Measurements from ENCODE around the gene PMPCA.

Gene PMPCA

DNA sequence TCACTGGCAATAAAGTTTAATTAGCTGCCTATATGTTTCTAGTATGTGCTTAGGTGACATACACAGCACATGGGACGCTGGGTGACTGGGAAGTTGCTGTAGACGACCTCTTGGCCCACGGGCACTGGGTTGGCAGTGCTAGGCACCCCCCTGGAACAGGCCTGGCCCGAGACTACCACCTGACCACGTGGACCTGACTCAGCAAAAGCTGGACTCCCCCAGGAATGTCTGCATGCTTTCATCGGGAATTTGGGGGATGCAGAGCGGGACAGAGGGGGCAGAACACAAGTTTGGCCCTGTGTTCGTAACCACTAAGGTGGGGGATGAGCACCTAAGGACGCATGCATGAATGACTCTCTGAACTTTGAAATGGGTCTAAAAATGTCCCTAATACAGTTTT lies 45.8 kb downstream of the PMPCA start:
- DNase-seq (ENCODE audit: low read depth) = no peak

DNA sequence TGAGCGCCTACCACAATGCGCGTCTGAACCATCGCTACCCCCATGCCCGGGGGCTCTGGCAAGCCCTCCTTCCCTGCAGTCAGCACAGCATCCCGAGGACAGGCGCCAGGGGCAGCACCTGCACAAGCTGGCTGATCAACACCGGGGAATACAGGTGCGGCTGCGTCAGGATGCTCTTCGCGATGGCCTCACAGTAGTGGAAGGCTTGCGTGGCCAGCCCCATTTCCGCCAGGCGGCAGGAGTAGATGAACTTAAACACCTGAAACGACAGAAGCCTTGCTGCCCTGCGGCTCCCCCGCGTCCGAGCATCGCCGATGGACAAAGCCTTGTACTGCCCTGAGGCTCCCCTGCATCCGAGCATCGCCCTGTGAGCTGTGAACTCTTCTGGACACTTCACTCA lies 46.9 kb downstream of the PMPCA start:
- DNase-seq (ENCODE audit: low read depth) = no peak

DNA sequence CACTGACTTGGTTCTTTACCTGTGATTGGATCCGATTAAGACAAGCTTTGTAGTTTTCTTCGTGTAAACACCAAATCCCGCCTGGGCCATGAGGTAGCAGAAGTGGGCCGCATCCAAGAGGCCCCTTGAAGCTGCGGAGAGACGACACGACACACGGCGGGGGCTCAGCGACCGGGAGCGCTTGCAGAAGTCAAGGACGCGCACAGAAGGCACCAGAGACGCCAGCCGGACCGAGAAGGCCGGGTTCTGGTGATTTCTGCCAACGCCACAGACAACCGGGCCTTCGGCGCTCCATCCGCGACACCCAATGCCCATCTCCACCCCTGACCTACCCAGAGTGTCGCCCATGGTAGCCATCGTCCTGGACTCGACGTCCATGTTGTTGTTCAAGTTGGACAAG lies 49.0 kb downstream of the PMPCA start:
- no peak for DNase-seq (ENCODE audit: low read depth)

DNA sequence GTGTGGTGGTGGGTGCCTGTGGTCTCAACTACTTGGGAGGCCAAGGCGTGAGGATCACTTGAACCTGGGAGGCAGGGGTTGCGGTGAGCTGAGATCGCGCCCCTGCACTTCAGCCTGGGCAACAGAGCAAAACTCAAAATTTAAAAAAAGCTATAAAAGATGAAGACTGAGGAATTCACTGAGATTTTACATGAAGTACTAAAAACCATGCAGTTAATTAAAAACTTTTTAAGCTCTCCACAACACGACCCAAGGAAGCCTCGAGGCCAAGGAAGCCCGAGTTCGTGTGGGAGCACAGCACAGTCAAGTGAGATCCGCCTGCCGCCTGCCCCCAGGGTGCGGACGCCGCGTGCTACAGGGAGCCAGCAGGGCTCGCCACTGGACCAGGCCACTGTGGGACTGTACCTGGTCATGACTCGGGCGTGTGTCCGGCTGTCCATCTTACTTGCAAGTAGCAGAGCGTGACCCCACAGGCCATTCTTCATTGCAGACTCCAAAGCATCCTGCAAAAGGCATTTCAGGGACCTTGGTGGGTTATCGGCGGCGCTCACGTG lies 50.4 kb downstream of the PMPCA start:
- no peak for DNase-seq (ENCODE audit: low read depth)

DNA sequence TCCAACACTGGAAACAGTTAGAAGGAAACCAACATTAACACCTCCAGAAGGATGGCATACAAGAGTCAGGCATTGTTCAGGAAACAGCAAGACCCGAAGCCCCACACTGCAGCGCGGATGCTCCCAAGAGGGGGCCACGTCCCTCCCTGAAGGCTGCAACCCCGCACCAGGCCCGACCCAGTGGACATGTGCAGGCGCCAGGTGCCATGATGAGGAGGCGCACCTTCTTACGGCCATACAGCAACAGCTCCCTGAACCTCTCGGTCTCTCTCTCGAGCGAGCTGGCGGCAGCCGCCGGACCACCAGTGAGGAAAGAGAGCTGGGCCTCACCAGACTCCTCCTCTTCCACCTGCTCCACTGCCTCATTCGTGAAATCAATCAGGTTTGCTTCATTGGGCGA lies 52.2 kb downstream of the PMPCA start:
- DNase-seq (ENCODE audit: low read depth) = no peak

DNA sequence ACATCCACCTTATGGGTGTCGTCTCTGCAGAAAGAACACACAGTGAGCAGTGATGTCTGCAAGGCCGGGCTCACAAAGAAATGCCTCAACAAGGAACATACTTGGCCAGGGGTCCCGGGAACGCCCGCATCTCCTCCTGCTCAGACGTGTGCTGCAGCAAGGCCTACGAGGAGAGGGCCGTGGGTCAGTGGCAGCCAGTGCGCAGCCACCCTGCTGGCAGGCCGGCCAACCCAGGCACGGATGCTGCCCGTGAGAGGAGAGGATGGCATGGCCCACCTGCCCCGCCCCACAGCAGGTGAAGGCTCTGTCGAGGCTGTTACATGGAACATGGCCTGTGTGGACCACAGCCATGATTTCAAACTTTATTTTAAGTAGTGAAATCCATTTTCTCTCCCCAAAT lies 53.1 kb downstream of the PMPCA start:
- no peak for DNase-seq (ENCODE audit: low read depth)

DNA sequence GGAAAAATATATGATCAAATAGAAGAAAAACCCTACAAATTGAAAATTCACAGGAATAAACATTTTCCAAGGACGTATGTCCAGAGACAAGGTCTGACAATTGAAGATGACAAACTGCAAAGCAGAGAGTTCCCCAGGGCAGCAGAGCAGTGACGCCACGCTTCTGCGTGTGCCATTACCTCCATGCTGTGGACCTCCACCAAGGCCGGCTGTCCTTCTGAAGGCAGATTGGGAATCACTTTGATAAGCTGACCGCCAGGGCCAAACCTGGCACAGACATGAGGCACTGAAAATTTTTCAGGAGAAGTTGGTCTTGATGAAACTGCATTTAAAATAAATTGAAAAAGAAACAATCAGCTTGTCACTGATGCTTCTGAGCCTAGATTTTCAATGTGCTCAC lies 53.8 kb downstream of the PMPCA start:
- DNase-seq (ENCODE audit: low read depth) = no peak

DNA sequence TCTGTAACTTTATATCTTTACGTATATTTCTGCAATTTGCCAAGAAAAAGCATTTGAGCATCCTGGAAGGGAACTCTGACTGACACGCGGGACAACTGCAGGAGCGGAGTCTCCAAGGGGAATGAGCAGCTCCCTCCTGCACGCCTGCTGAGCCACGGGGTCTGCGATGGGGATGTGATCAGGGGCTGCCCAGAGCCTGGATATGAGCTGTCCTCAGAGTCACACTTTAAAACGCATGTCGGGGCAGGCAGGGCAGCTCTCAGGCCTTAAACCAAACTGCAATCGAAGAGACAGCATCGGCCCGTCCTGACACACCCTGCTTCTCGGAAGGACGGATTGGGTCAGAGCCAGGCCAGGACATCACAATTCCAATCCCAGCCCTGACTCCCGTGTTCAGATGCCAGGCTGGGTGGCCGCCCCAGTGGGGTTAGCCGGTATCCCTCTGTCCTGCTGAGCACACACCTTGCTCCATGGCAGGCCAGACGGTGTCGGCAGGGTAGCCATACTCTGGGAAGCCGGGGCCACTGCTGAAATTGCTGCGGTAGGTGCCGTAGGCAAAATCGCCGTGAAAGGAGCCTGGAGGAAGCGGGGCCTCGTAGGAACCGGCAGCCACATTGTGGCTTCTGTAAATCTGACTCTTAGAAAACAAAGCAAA lies 55.2 kb downstream of the PMPCA start:
- DNase-seq (ENCODE audit: low read depth) = no peak

DNA sequence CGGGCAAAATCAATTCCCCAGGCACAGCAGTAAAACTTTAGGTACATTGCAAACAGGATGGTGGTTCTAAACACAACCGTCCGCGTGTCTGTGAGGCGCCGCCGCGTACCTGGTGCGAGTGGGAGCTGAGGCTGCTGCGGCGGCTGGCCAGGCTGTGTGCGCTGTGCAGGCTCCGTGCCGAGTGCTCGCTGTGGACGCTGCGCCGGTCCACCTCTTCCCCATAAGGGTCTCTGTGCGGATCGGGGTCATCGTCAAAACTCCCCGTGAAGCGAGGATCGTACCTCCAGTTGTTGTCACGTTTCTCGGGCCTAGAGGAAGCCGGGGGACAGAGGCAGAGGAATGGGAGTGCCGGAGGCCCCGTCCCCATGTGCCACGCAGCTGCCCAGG lies 55.7 kb downstream of the PMPCA start:
- DNase-seq (ENCODE audit: low read depth) = no peak

DNA sequence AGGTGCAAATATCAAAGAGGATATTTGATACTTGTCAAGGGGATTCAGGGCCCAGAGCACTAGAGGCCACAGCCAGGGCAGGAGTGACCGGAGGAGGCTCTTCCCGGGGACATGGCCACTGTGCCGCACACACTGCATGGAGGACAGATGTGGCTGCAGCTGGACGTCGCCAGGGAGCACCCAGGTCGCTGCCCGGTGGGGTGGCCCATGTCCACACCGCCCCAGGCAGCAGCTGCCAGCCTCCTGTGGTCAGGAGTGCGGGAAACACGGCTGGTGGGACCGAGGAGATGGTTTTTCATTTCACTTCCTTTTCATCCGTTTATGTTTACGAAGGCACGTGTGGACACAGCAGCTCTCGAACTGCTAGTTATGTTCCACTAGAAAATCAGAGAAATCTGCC lies 57.3 kb downstream of the PMPCA start:
- DNase-seq (ENCODE audit: low read depth) = no peak

DNA sequence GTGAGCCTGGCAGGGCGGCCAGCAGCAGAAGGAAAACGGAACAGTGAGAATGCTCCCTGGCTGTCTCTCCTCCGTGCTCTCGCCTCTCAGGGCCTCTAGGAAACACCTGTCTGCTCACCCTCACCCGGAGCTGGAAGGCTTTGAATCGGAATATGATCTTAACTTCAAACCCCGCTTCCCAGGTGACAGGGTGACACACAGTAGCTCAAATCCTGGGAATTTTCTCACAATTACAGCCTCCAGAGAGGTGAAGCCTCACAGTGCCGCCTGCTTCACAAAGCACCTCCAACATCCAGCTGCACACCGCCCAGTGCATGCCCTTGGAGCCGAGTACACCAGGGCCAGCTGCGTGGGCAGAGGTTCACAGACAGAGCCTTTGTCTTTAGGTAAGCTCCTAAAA lies 59.9 kb downstream of the PMPCA start:
- no peak for DNase-seq (ENCODE audit: low read depth)

DNA sequence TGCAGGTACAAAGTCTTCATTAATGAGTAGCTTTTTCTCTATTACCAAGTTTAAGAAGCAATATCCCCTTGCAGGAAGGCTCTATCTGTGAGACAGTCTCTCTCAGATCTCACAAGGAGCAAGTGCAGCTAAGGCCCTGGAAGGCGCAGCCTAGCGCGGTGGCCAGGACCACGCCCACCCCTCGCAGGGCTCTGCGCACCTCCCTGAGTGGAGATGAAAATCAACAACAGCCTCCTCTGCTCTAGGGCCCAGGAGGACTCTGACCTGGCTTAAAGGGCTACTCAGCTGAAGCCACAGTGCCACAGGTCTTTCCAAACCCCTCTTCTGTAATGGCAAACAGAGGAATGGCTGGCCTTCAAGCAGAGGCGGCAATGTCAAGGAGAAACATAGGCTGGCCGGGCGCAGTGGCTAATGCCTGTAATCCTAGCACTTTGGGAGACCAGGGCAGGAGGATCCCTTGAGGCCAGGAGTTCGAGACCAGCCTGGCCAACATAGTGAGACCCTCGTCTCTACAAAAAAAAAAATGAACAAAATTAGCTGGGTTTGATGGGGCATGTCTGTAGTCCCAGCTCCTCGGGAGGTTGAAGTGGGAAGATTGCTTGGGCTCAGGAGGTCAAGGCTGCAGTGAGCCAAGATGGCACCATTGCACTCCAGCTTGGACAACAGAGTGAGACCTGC lies 60.5 kb downstream of the PMPCA start:
- DNase-seq (ENCODE audit: low read depth) = no peak

DNA sequence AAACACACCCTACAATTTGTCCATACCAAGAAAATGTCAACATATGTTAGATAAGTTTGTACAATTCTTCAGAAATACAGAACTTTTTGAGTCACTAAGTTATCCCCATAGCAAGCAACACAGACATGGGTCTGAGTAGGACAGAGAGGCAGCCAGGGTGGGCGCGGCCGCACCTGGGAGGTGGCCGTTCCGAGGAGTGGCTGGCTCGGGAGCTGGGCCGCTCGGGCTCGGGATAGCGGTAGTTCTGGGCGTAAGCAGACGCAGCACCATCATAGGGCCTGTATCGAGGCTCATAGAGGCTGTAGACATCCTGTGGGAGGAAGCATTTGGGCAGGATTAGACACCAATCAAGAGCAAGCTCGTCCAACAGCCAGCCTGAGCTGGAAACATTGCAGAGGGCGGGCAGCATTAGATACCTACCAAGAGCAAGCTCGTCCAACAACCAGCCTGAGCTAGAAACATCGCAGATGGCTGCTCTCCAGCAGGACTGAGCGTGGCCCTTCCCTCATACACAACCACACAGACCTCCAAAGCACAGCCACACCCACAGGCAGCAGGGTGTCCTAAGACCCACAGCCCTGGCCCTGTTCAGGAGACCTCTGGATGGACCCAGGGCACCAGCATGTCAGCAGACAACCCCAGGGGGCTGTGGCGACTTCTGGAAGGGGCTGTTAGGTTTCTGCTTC lies 61.5 kb downstream of the PMPCA start:
- no peak for DNase-seq (ENCODE audit: low read depth)

DNA sequence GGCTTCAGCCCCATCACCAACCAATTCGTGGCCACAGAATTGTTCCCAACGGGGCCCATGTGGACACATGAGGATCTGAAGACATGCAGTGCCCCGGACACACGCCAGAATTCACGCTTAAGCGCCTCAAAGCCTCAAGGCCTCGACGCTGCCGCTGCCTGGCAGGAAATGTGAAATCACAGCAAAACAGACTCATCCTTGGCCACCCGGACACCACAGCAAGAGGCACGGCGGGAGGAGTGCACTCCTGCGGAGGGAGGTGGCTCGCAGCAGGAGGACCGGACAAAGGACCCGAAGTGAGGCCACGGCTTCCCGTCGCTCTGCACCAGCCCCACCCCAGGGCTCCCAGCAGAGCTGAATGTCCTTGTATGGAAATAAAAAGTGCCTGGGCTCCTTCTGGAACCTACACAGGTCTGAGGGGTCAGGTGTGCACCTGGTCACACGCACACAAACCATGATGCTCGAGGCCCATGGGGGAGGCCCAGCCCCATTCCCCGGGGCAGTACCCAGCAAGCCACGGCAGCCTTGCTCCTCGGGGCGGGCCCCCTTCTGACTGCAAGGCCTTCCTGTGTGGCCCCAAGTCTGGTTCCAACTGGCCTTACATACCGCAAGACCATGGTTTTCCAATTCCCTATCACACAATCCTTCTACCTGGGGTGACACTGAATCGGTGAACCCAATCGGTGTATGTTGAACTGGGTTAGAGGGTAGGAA lies 62.3 kb downstream of the PMPCA start:
- DNase-seq (ENCODE audit: low read depth) = no peak

DNA sequence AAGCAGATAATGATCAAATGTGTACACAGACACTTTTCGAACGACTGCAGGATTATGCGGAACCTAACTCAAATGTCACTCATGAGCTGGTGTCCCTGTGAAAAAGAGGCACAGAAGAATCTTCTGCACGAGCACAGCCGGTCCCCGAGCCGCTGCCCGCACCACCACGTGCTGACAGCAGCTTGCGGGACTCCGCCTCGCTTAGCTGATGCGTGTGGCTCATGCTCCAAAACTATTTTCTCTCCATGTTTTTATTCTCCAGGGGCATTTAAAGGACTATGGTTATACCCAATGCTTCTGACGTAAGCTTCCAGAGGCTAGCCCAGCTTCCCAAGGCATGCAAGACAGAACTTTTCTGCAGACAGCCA lies 62.9 kb downstream of the PMPCA start:
- DNase-seq (ENCODE audit: low read depth) = no peak

Measured in fibroblast of gingiva (primary cell).